Progenitor cell of endocrine pancreas (in vitro differentiated cells): ENCODE measurements around the gene ZNF750. TPM values are rescaled to one million over a fixed set of nuclear protein-coding genes. Genes with fewer than 3 reads are reported as not detected.

ENCODE experiments used
- DNase-seq: peaks from one replicate; pipeline ENCODE4 v3.0.0; 2021; ENCODE audit warnings: low spot score; ENCODE audit not compliant: unreplicated experiment
- H3K27ac Mint-ChIP-seq: 2 replicates; pipeline ENCODE4 v1.8.0; 2021; ENCODE audit warnings: mild to moderate bottlenecking, moderate library complexity, mixed read lengths
- H3K27me3 Mint-ChIP-seq: 2 replicates; pipeline ENCODE4 v1.8.0; 2021; ENCODE audit warnings: mixed read lengths
- H3K36me3 Mint-ChIP-seq: 2 replicates; pipeline ENCODE4 v1.8.0; 2022; ENCODE audit warnings: mixed read lengths; ENCODE audit not compliant: insufficient read depth
- H3K4me1 Mint-ChIP-seq: 2 replicates; pipeline ENCODE4 v1.8.0; 2021; ENCODE audit warnings: low read depth, mixed read lengths
- H3K4me3 Mint-ChIP-seq: 2 replicates; pipeline ENCODE4 v1.8.0; 2021; ENCODE audit warnings: low read depth, mild to moderate bottlenecking, moderate library complexity, mixed read lengths
- H3K9me3 Mint-ChIP-seq: 2 replicates; pipeline ENCODE4 v1.8.0; 2021; ENCODE audit warnings: low read depth, mixed read lengths
- total RNA-seq: library from RNA; stranded (reverse); gene quantifications from 2 replicates; pipeline ENCODE4 v1.2.1, GENCODE V29; 2021
- TF ChIP-seq, protein P1 (sequence below): fragments of 200-600 bp; sonication (generic); IDR thresholded peaks from one replicate; pipeline ENCODE4 v1.5.0; 2021; ENCODE audit warnings: antibody characterized with exemption, mild to moderate bottlenecking; ENCODE audit not compliant: unreplicated experiment

The ZNF750 gene
- total RNA-seq, 1 donor from 2014 or later: 0.07 TPM

DNA sequence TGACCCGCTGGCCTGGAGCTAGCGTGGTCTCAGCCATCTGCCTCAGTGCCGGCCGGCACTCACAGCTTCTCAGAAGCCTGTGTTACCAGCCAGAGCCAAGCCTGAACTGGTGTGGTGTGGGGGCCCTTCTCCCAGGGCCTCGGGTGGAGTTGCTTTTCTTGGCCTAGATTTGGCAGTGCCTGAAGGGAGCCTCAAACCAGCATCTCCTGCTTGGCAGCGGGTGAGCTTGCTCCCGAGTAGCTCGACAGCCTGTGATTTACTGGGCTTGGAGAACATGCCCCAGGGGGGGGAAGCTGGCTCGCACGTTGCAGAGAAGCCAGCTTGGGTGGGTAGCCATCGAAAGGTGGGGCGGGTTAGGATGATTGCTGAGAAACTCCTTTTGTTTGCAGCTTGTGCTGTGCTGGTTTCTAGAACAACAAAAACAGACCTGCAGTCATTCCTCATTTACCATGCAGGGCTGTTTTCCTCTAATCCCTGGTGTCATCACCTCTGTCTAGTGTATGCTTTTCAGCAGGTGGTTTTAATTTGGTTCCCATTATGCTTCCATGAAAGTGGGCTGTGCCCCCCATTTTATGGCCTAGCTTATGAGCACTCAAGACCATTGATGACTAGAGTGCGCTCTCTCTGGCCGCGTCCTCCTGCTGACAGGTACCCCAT is 45.7 kb downstream of the ZNF750 start:
- Mint-ChIP-seq H3K4me3 (no peak overlapping the region), H3K27me3 (no peaks in the 10 kb centered on the region), H3K27ac (no peak overlapping the region), H3K36me3 (peaks cover 2% of the 10 kb centered on the region), H3K9me3 (no peaks in the 10 kb centered on the region), H3K4me1 (no peaks in the 10 kb centered on the region)
- TF ChIP-seq, protein P1, sequence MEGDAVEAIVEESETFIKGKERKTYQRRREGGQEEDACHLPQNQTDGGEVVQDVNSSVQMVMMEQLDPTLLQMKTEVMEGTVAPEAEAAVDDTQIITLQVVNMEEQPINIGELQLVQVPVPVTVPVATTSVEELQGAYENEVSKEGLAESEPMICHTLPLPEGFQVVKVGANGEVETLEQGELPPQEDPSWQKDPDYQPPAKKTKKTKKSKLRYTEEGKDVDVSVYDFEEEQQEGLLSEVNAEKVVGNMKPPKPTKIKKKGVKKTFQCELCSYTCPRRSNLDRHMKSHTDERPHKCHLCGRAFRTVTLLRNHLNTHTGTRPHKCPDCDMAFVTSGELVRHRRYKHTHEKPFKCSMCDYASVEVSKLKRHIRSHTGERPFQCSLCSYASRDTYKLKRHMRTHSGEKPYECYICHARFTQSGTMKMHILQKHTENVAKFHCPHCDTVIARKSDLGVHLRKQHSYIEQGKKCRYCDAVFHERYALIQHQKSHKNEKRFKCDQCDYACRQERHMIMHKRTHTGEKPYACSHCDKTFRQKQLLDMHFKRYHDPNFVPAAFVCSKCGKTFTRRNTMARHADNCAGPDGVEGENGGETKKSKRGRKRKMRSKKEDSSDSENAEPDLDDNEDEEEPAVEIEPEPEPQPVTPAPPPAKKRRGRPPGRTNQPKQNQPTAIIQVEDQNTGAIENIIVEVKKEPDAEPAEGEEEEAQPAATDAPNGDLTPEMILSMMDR: no peak
- DNase-seq: no peak

DNA sequence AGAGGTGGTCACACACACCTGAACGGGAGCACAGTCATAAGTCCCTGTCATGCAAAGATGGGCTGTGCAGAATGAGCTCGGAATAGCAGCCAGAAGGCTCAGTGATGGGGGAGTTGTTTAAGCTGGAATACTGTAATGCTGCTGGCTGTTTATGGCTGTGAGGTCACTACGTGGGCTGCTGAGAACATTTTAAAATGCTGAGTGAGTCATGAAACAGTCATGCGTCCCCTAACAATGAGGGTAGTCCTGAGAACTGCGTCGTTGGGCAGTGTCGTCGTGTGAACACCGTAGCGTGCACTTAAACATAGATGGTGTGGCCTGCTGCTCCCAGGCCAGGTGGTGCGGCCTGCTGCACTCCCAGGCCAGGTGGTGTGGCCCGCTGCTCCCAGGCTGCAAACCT is 48.3 kb downstream of the ZNF750 start:
- no peaks in the 10 kb centered on the region for H3K4me1 Mint-ChIP-seq
- peaks cover 2% of the 10 kb centered on the region for H3K36me3 Mint-ChIP-seq
- DNase-seq: no peak
- no peaks in the 10 kb centered on the region for H3K27me3 Mint-ChIP-seq
- TF ChIP-seq, protein P1: no peak
- H3K9me3 Mint-ChIP-seq: no peaks in the 10 kb centered on the region
- peak overlapping the region; percentile 52 for H3K27ac Mint-ChIP-seq
- H3K4me3 Mint-ChIP-seq: no peak overlapping the region

GRCh38 chr17:82790391-82790790 is 49.4 kb downstream of the ZNF750 start:
- Mint-ChIP-seq H3K27me3 (no peaks in the 10 kb centered on the region), H3K4me1 (no peaks in the 10 kb centered on the region), H3K27ac (no peak overlapping the region), H3K36me3 (peaks cover 4% of the 10 kb centered on the region), H3K9me3 (no peaks in the 10 kb centered on the region), H3K4me3 (no peak overlapping the region)
- DNase-seq: no peak
- TF ChIP-seq, protein P1: no peak

- TF ChIP-seq, protein P1: no peak
- Mint-ChIP-seq H3K27ac (peak overlapping the region; percentile 62), H3K36me3 (peaks cover 4% of the 10 kb centered on the region), H3K4me3 (no peak overlapping the region), H3K4me1 (no peaks in the 10 kb centered on the region), H3K27me3 (no peaks in the 10 kb centered on the region), H3K9me3 (no peaks in the 10 kb centered on the region)
- no peak for DNase-seq
These were observed 50.0 kb downstream of the ZNF750 start for GRCh38 chr17:82789806-82790205.

GRCh38 chr17:82789051-82789592 is 50.7 kb downstream of the ZNF750 start:
- H3K36me3 Mint-ChIP-seq: peaks cover 4% of the 10 kb centered on the region
- no peak overlapping the region for H3K4me3 Mint-ChIP-seq
- H3K4me1 Mint-ChIP-seq: no peaks in the 10 kb centered on the region
- H3K27me3 Mint-ChIP-seq: no peaks in the 10 kb centered on the region
- H3K9me3 Mint-ChIP-seq: no peaks in the 10 kb centered on the region
- TF ChIP-seq, protein P1: no peak
- no peak for DNase-seq
- no peak overlapping the region for H3K27ac Mint-ChIP-seq
